Rectal smooth muscle tissue (tissue), 1 donor: Measurements from ENCODE around the gene FAM227B.
A peak's percentile ranks its signal among the peaks of the same experiment; 100 is the strongest.
"Not testable (repeated sequence)": the region's sequence is repeated elsewhere in the genome, so short reads cannot be mapped to it uniquely, and the experiment has no call there.

ENCODE experiments used
- H3K27ac ChIP-seq: one replicate; pipeline ENCODE4 v1.7.0; 2013; ENCODE audit warnings: low read depth, low read length, inconsistent platforms
- H3K27me3 ChIP-seq: one replicate; pipeline ENCODE4 v1.7.0; 2013; ENCODE audit warnings: low read length; ENCODE audit not compliant: control insufficient read depth, insufficient read depth
- H3K36me3 ChIP-seq: one replicate; pipeline ENCODE4 v1.7.0; 2013; ENCODE audit warnings: low read length; ENCODE audit not compliant: control insufficient read depth, insufficient read depth
- H3K4me1 ChIP-seq: one replicate; pipeline ENCODE4 v1.7.0; 2013; ENCODE audit warnings: low read length; ENCODE audit not compliant: control insufficient read depth, insufficient read depth
- H3K4me3 ChIP-seq: one replicate; pipeline ENCODE4 v1.7.0; 2013; ENCODE audit warnings: low read length
- H3K9ac ChIP-seq: one replicate; pipeline ENCODE4 v1.7.0; 2013; ENCODE audit warnings: low read length

FAM227B gene

GRCh38 chr15:49620658-49621368, at the start of gene FAM227B, which contains the start of gene DTWD1:
Gene FAM227B (minus strand): TSS chr15:49620818. CDS start chr15:49615171, 5,647 bp downstream.
Gene DTWD1 (plus strand): TSS chr15:49621048. CDS start chr15:49625168, 4,120 bp downstream.
- H3K4me1 ChIP-seq = peaks cover 14% of the 10 kb centered on the region
- no peaks in the 10 kb centered on the region for H3K27me3 ChIP-seq
- peaks cover 4% of the 10 kb centered on the region for H3K36me3 ChIP-seq
- H3K27ac ChIP-seq = peak within 1 kb of the TSS; percentile 96
- peak within 1 kb of the TSS; percentile 81 for H3K4me3 ChIP-seq
- peak within 1 kb of the TSS; percentile 69 for H3K9ac ChIP-seq

- Histone ChIP-seq H3K27ac (no peak overlapping the region), H3K36me3 (no peaks in the 10 kb centered on the region), H3K9ac (no peak overlapping the region), H3K4me3 (no peak overlapping the region), H3K27me3 (no peaks in the 10 kb centered on the region), H3K4me1 (no peaks in the 10 kb centered on the region)
Observed at GRCh38 chr15:49669288-49669687, 48.7 kb upstream of the FAM227B start.

GRCh38 chr15:49666486-49666885, 45.9 kb upstream of the FAM227B start:
- not testable (repeated sequence) for H3K36me3 ChIP-seq, H3K9ac ChIP-seq, H3K4me3 ChIP-seq, H3K27me3 ChIP-seq, H3K4me1 ChIP-seq, H3K27ac ChIP-seq

GRCh38 chr15:49664716-49665115, 44.1 kb upstream of the FAM227B start:
- Histone ChIP-seq H3K27ac (no peak overlapping the region), H3K4me1 (no peaks in the 10 kb centered on the region), H3K9ac (no peak overlapping the region), H3K27me3 (no peaks in the 10 kb centered on the region), H3K36me3 (no peaks in the 10 kb centered on the region), H3K4me3 (no peak overlapping the region)

GRCh38 chr15:49656734-49657133, 36.1 kb upstream of the FAM227B start:
- Histone ChIP-seq H3K36me3 (no peaks in the 10 kb centered on the region), H3K4me3 (no peak overlapping the region), H3K4me1 (no peaks in the 10 kb centered on the region), H3K27me3 (no peaks in the 10 kb centered on the region), H3K9ac (no peak overlapping the region), H3K27ac (no peak overlapping the region)

GRCh38 chr15:49652922-49653321, 32.3 kb upstream of the FAM227B start:
- H3K27ac ChIP-seq = no peak overlapping the region
- no peak overlapping the region for H3K9ac ChIP-seq
- no peaks in the 10 kb centered on the region for H3K4me1 ChIP-seq
- no peaks in the 10 kb centered on the region for H3K27me3 ChIP-seq
- H3K4me3 ChIP-seq = no peak overlapping the region
- no peaks in the 10 kb centered on the region for H3K36me3 ChIP-seq

GRCh38 chr15:49650676-49651075, 30.1 kb upstream of the FAM227B start:
- no peak overlapping the region for H3K27ac ChIP-seq
- no peak overlapping the region for H3K4me3 ChIP-seq
- H3K4me1 ChIP-seq = peaks cover 4% of the 10 kb centered on the region
- H3K27me3 ChIP-seq = no peaks in the 10 kb centered on the region
- H3K36me3 ChIP-seq = no peaks in the 10 kb centered on the region
- no peak overlapping the region for H3K9ac ChIP-seq

GRCh38 chr15:49649987-49650386, 29.4 kb upstream of the FAM227B start:
- H3K27me3 ChIP-seq = no peaks in the 10 kb centered on the region
- H3K27ac ChIP-seq = no peak overlapping the region
- no peak overlapping the region for H3K9ac ChIP-seq
- peaks cover 10% of the 10 kb centered on the region for H3K4me1 ChIP-seq
- H3K36me3 ChIP-seq = no peaks in the 10 kb centered on the region
- no peak overlapping the region for H3K4me3 ChIP-seq

- Histone ChIP-seq H3K36me3 (peaks cover 3% of the 10 kb centered on the region), H3K4me1 (peaks cover 11% of the 10 kb centered on the region), H3K27ac (no peak overlapping the region), H3K27me3 (no peaks in the 10 kb centered on the region), H3K9ac (no peak overlapping the region), H3K4me3 (no peak overlapping the region)
Observed at GRCh38 chr15:49646891-49647290, 26.3 kb upstream of the FAM227B start.

- Histone ChIP-seq H3K27ac (no peak overlapping the region), H3K4me1 (peaks cover 11% of the 10 kb centered on the region), H3K9ac (no peak overlapping the region), H3K27me3 (no peaks in the 10 kb centered on the region), H3K36me3 (peaks cover 3% of the 10 kb centered on the region), H3K4me3 (no peak overlapping the region)
Observed at GRCh38 chr15:49645941-49646340, 25.3 kb upstream of the FAM227B start.

GRCh38 chr15:49645277-49645676, 24.7 kb upstream of the FAM227B start:
- H3K9ac ChIP-seq = no peak overlapping the region
- no peaks in the 10 kb centered on the region for H3K27me3 ChIP-seq
- H3K27ac ChIP-seq = no peak overlapping the region
- H3K4me1 ChIP-seq = peaks cover 11% of the 10 kb centered on the region
- no peak overlapping the region for H3K4me3 ChIP-seq
- peaks cover 3% of the 10 kb centered on the region for H3K36me3 ChIP-seq

GRCh38 chr15:49644364-49644794, 23.8 kb upstream of the FAM227B start:
- Histone ChIP-seq H3K9ac (no peak overlapping the region), H3K27me3 (no peaks in the 10 kb centered on the region), H3K4me1 (peaks cover 11% of the 10 kb centered on the region), H3K36me3 (peaks cover 3% of the 10 kb centered on the region), H3K27ac (no peak overlapping the region), H3K4me3 (no peak overlapping the region)

GRCh38 chr15:49637857-49638256, 17.2 kb upstream of the FAM227B start:
- Histone ChIP-seq H3K4me3 (no peak overlapping the region), H3K27ac (no peak overlapping the region), H3K4me1 (no peaks in the 10 kb centered on the region), H3K36me3 (no peaks in the 10 kb centered on the region), H3K27me3 (no peaks in the 10 kb centered on the region), H3K9ac (no peak overlapping the region)
